GM18907 (cell line): ENCODE data around the gene FAM20C.

Experiments used
- ATAC-seq: cut with Tn5 transposase; IDR thresholded peaks from one replicate; pipeline ENCODE4 v1.9.1; 2021; ENCODE audit warnings: mild to moderate bottlenecking, moderate library complexity; ENCODE audit not compliant: unreplicated experiment

The FAM20C gene

GRCh38 chr7:266851-267840 is 74.8 kb downstream of the FAM20C start:
- no peak for ATAC-seq

- no peak for ATAC-seq
These were observed 76.6 kb downstream of the FAM20C start for GRCh38 chr7:268991-269390.

- no peak for ATAC-seq
These were observed 77.3 kb downstream of the FAM20C start for GRCh38 chr7:269721-270120.

GRCh38 chr7:270351-270983 is 78.1 kb downstream of the FAM20C start:
- ATAC-seq, result no peak

GRCh38 chr7:271266-272107 is 79.1 kb downstream of the FAM20C start:
- no peak for ATAC-seq

GRCh38 chr7:272108-272615 is 79.8 kb downstream of the FAM20C start:
- no peak for ATAC-seq

- ATAC-seq, result no peak
These were observed 80.3 kb downstream of the FAM20C start for GRCh38 chr7:272631-273030.

GRCh38 chr7:273327-273726 is 81.0 kb downstream of the FAM20C start:
- no peak for ATAC-seq

- ATAC-seq, result no peak
These were observed 81.9 kb downstream of the FAM20C start for GRCh38 chr7:274266-274665.

- ATAC-seq, result no peak
These were observed 84.0 kb downstream of the FAM20C start for GRCh38 chr7:276230-276835.

- ATAC-seq, result no peak
These were observed 84.9 kb downstream of the FAM20C start for GRCh38 chr7:277228-277627.

GRCh38 chr7:278081-278480 is 85.7 kb downstream of the FAM20C start:
- ATAC-seq, result no peak

GRCh38 chr7:279821-280220 is 87.5 kb downstream of the FAM20C start:
- no peak for ATAC-seq

GRCh38 chr7:280461-280860 is 88.1 kb downstream of the FAM20C start:
- ATAC-seq, result no peak

- no peak for ATAC-seq
These were observed 89.3 kb downstream of the FAM20C start for GRCh38 chr7:281637-282036.

GRCh38 chr7:282621-283020 is 90.2 kb downstream of the FAM20C start:
- ATAC-seq, result no peak

GRCh38 chr7:284762-285722 is 92.7 kb downstream of the FAM20C start:
- ATAC-seq, result no peak

- ATAC-seq, result no peak
These were observed 93.4 kb downstream of the FAM20C start for GRCh38 chr7:285731-286130.

- ATAC-seq, result no peak
These were observed 93.9 kb downstream of the FAM20C start for GRCh38 chr7:286266-286665.
